HepG2 (cell line): Measurements from ENCODE around the gene PDK2. TPM values are rescaled to one million over a fixed set of nuclear protein-coding genes. Genes with fewer than 3 reads are reported as not detected.
A peak's percentile ranks its signal among the peaks of the same experiment; 100 is the strongest.

Experiments used
- ARNT2 ChIP-seq: sonication (generic); formaldehyde crosslinking; IDR thresholded peaks from 2 replicates; pipeline ENCODE4 v1.8.0; 2022; ENCODE audit warnings: mild to moderate bottlenecking, low read depth, missing genetic modification reagents, moderate library complexity
- BCLAF1 ChIP-seq: fragments of 450-650 bp; IDR thresholded peaks from 2 replicates; pipeline ENCODE4 v1.6.1; 2017; ENCODE audit warnings: mild to moderate bottlenecking
- CCAR2 ChIP-seq: fragments of 200-400 bp; formaldehyde crosslinking; optimal IDR thresholded peaks from 2 replicates; pipeline ENCODE3; 2018; ENCODE audit warnings: low read depth, mild to moderate bottlenecking, low read length, moderate library complexity
- DNMT1 ChIP-seq: sonication (generic); formaldehyde crosslinking; IDR thresholded peaks from 2 replicates; pipeline ENCODE4 v1.5.1; 2020; ENCODE audit warnings: mild to moderate bottlenecking, missing genetic modification reagents
- EED ChIP-seq: sonication (generic); formaldehyde crosslinking; IDR thresholded peaks from 2 replicates; pipeline ENCODE4 v1.5.0; 2020; ENCODE audit warnings: mild to moderate bottlenecking, missing genetic modification reagents
- FOXM1 ChIP-seq: sonication (generic); formaldehyde crosslinking; IDR thresholded peaks from 2 replicates; pipeline ENCODE4 v1.5.0; 2020; ENCODE audit warnings: missing genetic modification reagents
- IKZF1 ChIP-seq: fragments of 450-650 bp; IDR thresholded peaks from 2 replicates; pipeline ENCODE4 v1.7.1; 2016
- KDM4B ChIP-seq: sonication (generic); formaldehyde crosslinking; IDR thresholded peaks from 2 replicates; pipeline ENCODE4 v1.4.0; 2020; ENCODE audit warnings: missing genetic modification reagents
- KDM6A ChIP-seq: IDR thresholded peaks from 2 replicates; pipeline ENCODE4 v1.6.1; 2016; ENCODE audit warnings: low read depth
- MBNL3 ChIP-seq: fragments of 250-450 bp; sonication (Bioruptor Pico); conservative IDR thresholded peaks from 2 replicates; pipeline ENCODE4 v1.8.0; 2022; ENCODE audit warnings: mild to moderate bottlenecking, inconsistent platforms
- RBFOX2 ChIP-seq: fragments of 200-400 bp; formaldehyde crosslinking; IDR thresholded peaks from 2 replicates; pipeline ENCODE4 v1.6.1; 2017; ENCODE audit warnings: low read depth, mild to moderate bottlenecking, low read length
- SIN3A ChIP-seq: IDR thresholded peaks from 2 replicates; pipeline ENCODE4 v1.6.1; 2011; ENCODE audit warnings: low read depth, mild to moderate bottlenecking, control low read depth, low read length, borderline replicate concordance
- SPEN ChIP-seq: sonication (generic); formaldehyde crosslinking; IDR thresholded peaks from 2 replicates; pipeline ENCODE4 v1.5.1; 2020; ENCODE audit warnings: low read depth, mild to moderate bottlenecking, missing genetic modification reagents
- U2AF2 ChIP-seq: fragments of 200-400 bp; formaldehyde crosslinking; IDR thresholded peaks from 2 replicates; pipeline ENCODE4 v1.6.1; 2017; ENCODE audit warnings: low read depth, mild to moderate bottlenecking, low read length
- ZFP41 ChIP-seq: sonication (generic); formaldehyde crosslinking; IDR thresholded peaks from 2 replicates; pipeline ENCODE4 v1.4.0; 2020; ENCODE audit warnings: mild to moderate bottlenecking, missing genetic modification reagents, borderline replicate concordance
- ZMAT3 ChIP-seq: sonication (generic); formaldehyde crosslinking; conservative IDR thresholded peaks from 2 replicates; pipeline ENCODE4 v1.7.0; 2021; ENCODE audit warnings: missing genetic modification reagents
- ZNF251 ChIP-seq: sonication (generic); formaldehyde crosslinking; IDR thresholded peaks from 2 replicates; pipeline ENCODE4 v1.9.0; 2021; ENCODE audit warnings: mild to moderate bottlenecking, missing genetic modification reagents
- ZNF333 ChIP-seq: sonication (generic); formaldehyde crosslinking; IDR thresholded peaks from 2 replicates; pipeline ENCODE4 v1.4.0; 2020; ENCODE audit warnings: mild to moderate bottlenecking, missing genetic modification reagents, borderline replicate concordance
- ZNF34 ChIP-seq: sonication (generic); formaldehyde crosslinking; IDR thresholded peaks from 2 replicates; pipeline ENCODE4 v1.4.0; 2020; ENCODE audit warnings: mild to moderate bottlenecking, missing genetic modification reagents, borderline replicate concordance
- ZNF367 ChIP-seq: sonication (generic); formaldehyde crosslinking; IDR thresholded peaks from 2 replicates; pipeline ENCODE4 v1.4.0; 2020; ENCODE audit warnings: missing genetic modification reagents, borderline replicate concordance
- ZNF451 ChIP-seq: sonication (generic); formaldehyde crosslinking; IDR thresholded peaks from 2 replicates; pipeline ENCODE4 v1.5.0; 2020; ENCODE audit warnings: mild to moderate bottlenecking, missing genetic modification reagents
- ZNF768 ChIP-seq: sonication (generic); formaldehyde crosslinking; IDR thresholded peaks from 2 replicates; pipeline ENCODE4 v1.4.0; 2020; ENCODE audit warnings: missing genetic modification reagents
- polyA plus RNA-seq, 8 experiments: library from polyadenylated mRNA; depleted of rRNA in 3 of 8; stranded (reverse) in 7 of 8; unstranded in 1 of 8; fragments of >200 nt; fragmentation: Illumina TruSeq in 4 of 8; extraction: Trizol in 4 of 8; gene quantifications; 2 replicates each; pipeline versions ENCODE4 v1.2.1 to v1.2.3, GENCODE V29; 2011 to 2016; ENCODE audit warnings: low read depth in 4 of 8, missing spikeins in 1 of 8, mixed read lengths in 1 of 8; ENCODE audit not compliant: insufficient read depth in 1 of 8
- total RNA-seq, 5 experiments: library from RNA; depleted of rRNA; stranded (reverse); fragments of >200 nt; fragmentation: Illumina TruSeq; extraction: Trizol; gene quantifications; 2 replicates each; pipeline ENCODE4 v1.2.3, GENCODE V29; 2016; ENCODE audit warnings: low read depth in 1 of 5
- TF ChIP-seq, protein P1 (sequence below): sonication (generic); formaldehyde crosslinking; IDR thresholded peaks from 2 replicates; pipeline ENCODE4; 2020; ENCODE audit warnings: missing genetic modification reagents, mild to moderate bottlenecking, borderline replicate concordance
- TF ChIP-seq, protein P2 (sequence below): IDR thresholded peaks from 2 replicates; pipeline ENCODE4 v1.6.1; 2016; ENCODE audit warnings: low read depth, control low read depth

Gene PDK2
- total and polyA plus RNA-seq, 2 of the 13 experiments (the other 11 are each of a cell fraction or from before 2014, with no cell fraction given), result 18.5 to 59.7 TPM

DNA sequence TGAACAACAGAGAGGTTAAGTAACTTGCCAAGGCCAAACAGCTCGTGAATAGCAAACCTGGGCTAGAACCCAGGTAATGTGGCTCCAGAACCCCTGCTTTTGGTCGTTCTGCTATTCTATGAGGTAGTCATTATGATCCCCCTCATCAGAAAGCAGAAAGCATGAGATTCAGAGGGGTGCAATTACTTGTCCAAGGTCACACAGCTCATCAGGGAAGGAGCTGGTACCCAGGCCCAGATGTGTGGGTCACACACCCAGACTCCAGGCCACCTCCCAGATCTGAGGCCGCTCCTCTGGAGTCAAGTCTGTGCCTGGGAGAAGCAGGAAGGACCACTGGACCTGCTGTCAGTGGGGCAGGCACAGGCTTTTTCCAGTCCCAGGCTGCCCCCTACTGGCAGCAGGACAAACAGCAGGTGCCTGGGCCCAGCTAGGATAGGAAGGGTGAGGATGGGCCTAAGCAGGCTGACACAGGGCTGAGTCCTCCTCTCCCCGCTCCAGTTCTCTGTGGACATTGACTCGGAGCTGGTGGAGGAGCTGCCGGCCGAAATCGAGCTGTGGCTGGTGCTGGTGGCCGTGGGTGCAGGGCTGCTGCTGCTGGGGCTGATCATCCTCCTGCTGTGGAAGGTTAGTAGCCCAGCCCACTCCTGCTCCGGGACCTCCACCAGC, 7.8 kb upstream of the PDK2 start (continued):
- TF ChIP-seq MBNL3 (CRISPR knock-in tag), result no peak
- TF ChIP-seq KDM4B (CRISPR knock-in tag), result no peak
- TF ChIP-seq DNMT1 (CRISPR knock-in tag), result no peak
- TF ChIP-seq, protein P1, sequence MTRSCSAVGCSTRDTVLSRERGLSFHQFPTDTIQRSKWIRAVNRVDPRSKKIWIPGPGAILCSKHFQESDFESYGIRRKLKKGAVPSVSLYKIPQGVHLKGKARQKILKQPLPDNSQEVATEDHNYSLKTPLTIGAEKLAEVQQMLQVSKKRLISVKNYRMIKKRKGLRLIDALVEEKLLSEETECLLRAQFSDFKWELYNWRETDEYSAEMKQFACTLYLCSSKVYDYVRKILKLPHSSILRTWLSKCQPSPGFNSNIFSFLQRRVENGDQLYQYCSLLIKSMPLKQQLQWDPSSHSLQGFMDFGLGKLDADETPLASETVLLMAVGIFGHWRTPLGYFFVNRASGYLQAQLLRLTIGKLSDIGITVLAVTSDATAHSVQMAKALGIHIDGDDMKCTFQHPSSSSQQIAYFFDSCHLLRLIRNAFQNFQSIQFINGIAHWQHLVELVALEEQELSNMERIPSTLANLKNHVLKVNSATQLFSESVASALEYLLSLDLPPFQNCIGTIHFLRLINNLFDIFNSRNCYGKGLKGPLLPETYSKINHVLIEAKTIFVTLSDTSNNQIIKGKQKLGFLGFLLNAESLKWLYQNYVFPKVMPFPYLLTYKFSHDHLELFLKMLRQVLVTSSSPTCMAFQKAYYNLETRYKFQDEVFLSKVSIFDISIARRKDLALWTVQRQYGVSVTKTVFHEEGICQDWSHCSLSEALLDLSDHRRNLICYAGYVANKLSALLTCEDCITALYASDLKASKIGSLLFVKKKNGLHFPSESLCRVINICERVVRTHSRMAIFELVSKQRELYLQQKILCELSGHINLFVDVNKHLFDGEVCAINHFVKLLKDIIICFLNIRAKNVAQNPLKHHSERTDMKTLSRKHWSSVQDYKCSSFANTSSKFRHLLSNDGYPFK, result no peak
- TF ChIP-seq BCLAF1, result no peak
- TF ChIP-seq, protein P2, sequence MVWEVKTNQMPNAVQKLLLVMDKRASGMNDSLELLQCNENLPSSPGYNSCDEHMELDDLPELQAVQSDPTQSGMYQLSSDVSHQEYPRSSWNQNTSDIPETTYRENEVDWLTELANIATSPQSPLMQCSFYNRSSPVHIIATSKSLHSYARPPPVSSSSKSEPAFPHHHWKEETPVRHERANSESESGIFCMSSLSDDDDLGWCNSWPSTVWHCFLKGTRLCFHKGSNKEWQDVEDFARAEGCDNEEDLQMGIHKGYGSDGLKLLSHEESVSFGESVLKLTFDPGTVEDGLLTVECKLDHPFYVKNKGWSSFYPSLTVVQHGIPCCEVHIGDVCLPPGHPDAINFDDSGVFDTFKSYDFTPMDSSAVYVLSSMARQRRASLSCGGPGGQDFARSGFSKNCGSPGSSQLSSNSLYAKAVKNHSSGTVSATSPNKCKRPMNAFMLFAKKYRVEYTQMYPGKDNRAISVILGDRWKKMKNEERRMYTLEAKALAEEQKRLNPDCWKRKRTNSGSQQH (CRISPR knock-in tag), result no peak
- no peak for TF ChIP-seq ZMAT3 (CRISPR knock-in tag)
- no peak for TF ChIP-seq RBFOX2
- TF ChIP-seq ARNT2 (CRISPR knock-in tag), result no peak
- no peak for TF ChIP-seq ZNF34 (CRISPR knock-in tag)
- peak; percentile 93 for TF ChIP-seq ZNF768
- TF ChIP-seq CCAR2, result no peak
- TF ChIP-seq SIN3A, result no peak
- no peak for TF ChIP-seq FOXM1 (CRISPR knock-in tag)
- no peak for TF ChIP-seq U2AF2
- TF ChIP-seq ZNF367 (CRISPR knock-in tag), result no peak
- TF ChIP-seq SPEN (CRISPR knock-in tag), result 0 out of 2 replicates have a peak, but pooled peaks have one; percentile 19
- no peak for TF ChIP-seq KDM6A (CRISPR knock-in tag)
- 0 out of 2 replicates have a peak, but pooled peaks have one; percentile 48 for TF ChIP-seq ZFP41 (CRISPR knock-in tag)
- peak; percentile 59; the same call in 1 of the 2 replicates for TF ChIP-seq ZNF333
- no peak for TF ChIP-seq ZNF451
- no peak for TF ChIP-seq ZNF251 (CRISPR knock-in tag)
- TF ChIP-seq EED (CRISPR knock-in tag), result peak; percentile 65
- no peak for TF ChIP-seq IKZF1
